WTC11 (cell line): Measurements from ENCODE around the gene FBXO7.

ENCODE experiments used
- CTCF ChIP-seq: fragments of 200-600 bp; IDR thresholded peaks from 2 replicates; pipeline ENCODE4 v1.8.0; 2022; ENCODE audit warnings: antibody characterized with exemption
- E2F5 ChIP-seq: sonication (generic); formaldehyde crosslinking; IDR thresholded peaks from 2 replicates; pipeline ENCODE4 v1.8.1; 2022; ENCODE audit warnings: mild to moderate bottlenecking, moderate library complexity, missing genetic modification reagents
- ESRRA ChIP-seq: sonication (generic); formaldehyde crosslinking; IDR thresholded peaks from 2 replicates; pipeline ENCODE4 v1.8.1; 2022; ENCODE audit warnings: mild to moderate bottlenecking, missing genetic modification reagents, borderline replicate concordance
- FOXK1 ChIP-seq: sonication (generic); formaldehyde crosslinking; IDR thresholded peaks from 2 replicates; pipeline ENCODE4 v1.8.0; 2022; ENCODE audit warnings: mild to moderate bottlenecking, moderate library complexity, missing genetic modification reagents
- IRF1 ChIP-seq: sonication (generic); formaldehyde crosslinking; IDR thresholded peaks from 2 replicates; pipeline ENCODE4 v1.8.0; 2023; ENCODE audit warnings: missing genetic modification reagents
- KAT7 ChIP-seq: sonication (generic); formaldehyde crosslinking; IDR thresholded peaks from 2 replicates; pipeline ENCODE4 v1.8.1; 2023; ENCODE audit warnings: missing genetic modification reagents, mild to moderate bottlenecking, borderline replicate concordance
- MAX ChIP-seq: sonication (generic); formaldehyde crosslinking; IDR thresholded peaks from 2 replicates; pipeline ENCODE4 v1.8.0; 2022; ENCODE audit warnings: mild to moderate bottlenecking, missing genetic modification reagents
- ZBTB21 ChIP-seq: sonication (generic); formaldehyde crosslinking; IDR thresholded peaks from 2 replicates; pipeline ENCODE4 v1.8.1; 2023; ENCODE audit warnings: mild to moderate bottlenecking, missing genetic modification reagents, borderline replicate concordance

- TF ChIP-seq CTCF (no peak), MAX (CRISPR knock-in tag) (no peak), ZBTB21 (CRISPR knock-in tag) (no peak), KAT7 (no peak), E2F5 (CRISPR knock-in tag) (no peak), FOXK1 (no peak), IRF1 (CRISPR knock-in tag) (no peak), ESRRA (CRISPR knock-in tag) (no peak)
These were observed 28.3 kb upstream of the FBXO7 start for GRCh38 chr22:32446321-32446720.
